HL-60/S4 treated with phorbol 12-myristate 13-acetate at 8.2 ng/mL for 4 days and 3 days (cell line): ENCODE data around the gene GOLGA6B.
"Not testable (repeated sequence)": the region's sequence is repeated elsewhere in the genome, so short reads cannot be mapped to it uniquely, and the experiment has no call there.

Source experiments
- in situ Hi-C: fragments of 300-500 bp; cut with MboI; formaldehyde crosslinking; loops from 2 replicates; pipeline ENCODE4 v1.15.0; 2022; ENCODE audit warnings: low sequenced_read_pairs

Gene GOLGA6B

GRCh38 chr15:72661081-72661480 is 6.6 kb downstream of the GOLGA6B start:
- in situ Hi-C loops, result not testable (repeated sequence)

- in situ Hi-C loops, result not testable (repeated sequence)
Observed at GRCh38 chr15:72663931-72664330, 9.4 kb downstream of the GOLGA6B start.

GRCh38 chr15:72665706-72666105 is 11.2 kb downstream of the GOLGA6B start:
- in situ Hi-C loops, result not testable (repeated sequence)

- in situ Hi-C loops, result not testable (repeated sequence)
Observed at GRCh38 chr15:72669803-72670202, 15.3 kb downstream of the GOLGA6B start.

- in situ Hi-C loops, result not testable (repeated sequence)
Observed at GRCh38 chr15:72670656-72671352, 16.3 kb downstream of the GOLGA6B start.

- in situ Hi-C loops, result no loop called here
Observed at GRCh38 chr15:72671525-72671924, 17.0 kb downstream of the GOLGA6B start.

GRCh38 chr15:72676838-72677237 is 22.3 kb downstream of the GOLGA6B start:
- in situ Hi-C loops, result no loop called here

- in situ Hi-C loops, result no loop called here
Observed at GRCh38 chr15:72680931-72681330, 26.4 kb downstream of the GOLGA6B start.

- in situ Hi-C loops, result no loop called here
Observed at GRCh38 chr15:72682772-72683171, 28.3 kb downstream of the GOLGA6B start.

GRCh38 chr15:72685301-72685924 is 30.9 kb downstream of the GOLGA6B start:
- in situ Hi-C loops, result no loop called here

GRCh38 chr15:72685925-72686794 is 31.7 kb downstream of the GOLGA6B start, which contains the start of the genes BBS4 and HIGD2B:
TSS of gene BBS4 (plus strand) at chr15:72686207. CDS start at chr15:72686228, 21 bp downstream.
TSS of gene HIGD2B (minus strand) at chr15:72686182. CDS start at chr15:72676374, 9,808 bp downstream.
- in situ Hi-C loops, result no loop called here

GRCh38 chr15:72688697-72689096 is 34.2 kb downstream of the GOLGA6B start:
- in situ Hi-C loops, result no loop called here

GRCh38 chr15:72690938-72691337 is 36.4 kb downstream of the GOLGA6B start:
- in situ Hi-C loops, result no loop called here

GRCh38 chr15:72698938-72699337 is 44.4 kb downstream of the GOLGA6B start:
- in situ Hi-C loops, result no loop called here

- in situ Hi-C loops, result loop anchor here (25.0 kb wide), 2 partner anchors 387 to 537 kb away; no protein-coding TSS in a partner anchor
Observed at GRCh38 chr15:72700076-72700475, 45.6 kb downstream of the GOLGA6B start.

GRCh38 chr15:72706266-72706665 is 51.8 kb downstream of the GOLGA6B start:
- in situ Hi-C loops, result loop anchor here (25.0 kb wide), 2 partner anchors 381 to 531 kb away; no protein-coding TSS in a partner anchor

GRCh38 chr15:72708551-72709303 is 54.2 kb downstream of the GOLGA6B start:
- in situ Hi-C loops, result loop anchor here (25.0 kb wide), 2 partner anchors 379 to 529 kb away; no protein-coding TSS in a partner anchor
